Panc1 (cell line): Measurements from ENCODE around the gene IAPP. TPM values are rescaled to one million over a fixed set of nuclear protein-coding genes. Genes with fewer than 3 reads are reported as not detected.

Experiments
- ATAC-seq: fragments of 200-7000 bp; cut with Tn5 transposase; 2 replicates; pipeline ENCODE4 v1.9.1; 2020; ENCODE audit warnings: mild to moderate bottlenecking, moderate library complexity
- BruUV-seq: library from RNA; stranded (reverse); fragments of 400-500 nt; replicated peaks from 2 replicates; lab custom pipeline; 2021; lab: Mats Ljungman, UMichigan
- CTCF ChIA-PET: fragments of 300-600 bp; sonication (Branson Sonifier 250); formaldehyde crosslinking; loops from one replicate; lab custom pipeline; 2022; ENCODE audit warnings: antibody characterized with exemption; lab: Charles Lee
- POLR2A ChIA-PET: fragments of 300-600 bp; sonication (Branson Sonifier 250); formaldehyde crosslinking; loops from one replicate; lab custom pipeline; 2022; ENCODE audit warnings: antibody characterized with exemption; lab: Charles Lee
- DNase-seq: peaks from one replicate; pipeline ENCODE4 v3.0.0-alpha.2; 2010; ENCODE audit warnings: low read depth, low spot score
- H3K27ac ChIP-seq: 2 replicates; pipeline ENCODE4 v1.5.1; 2011; ENCODE audit warnings: mild to moderate bottlenecking, low read length, inconsistent platforms
- H3K27me3 ChIP-seq: fragments of 200-500 bp; sonication (Bioruptor generic); 2 replicates; pipeline ENCODE4 v1.6.0; 2014; ENCODE audit warnings: low read length, inconsistent platforms; ENCODE audit not compliant: control insufficient read depth, insufficient read depth
- H3K36me3 ChIP-seq: fragments of 200-500 bp; sonication (Bioruptor generic); 2 replicates; pipeline ENCODE4 v1.5.1; 2014; ENCODE audit warnings: inconsistent platforms, mild to moderate bottlenecking, low read length, moderate library complexity; ENCODE audit not compliant: control insufficient read depth, insufficient read depth
- H3K4me1 ChIP-seq: 2 replicates; pipeline ENCODE4 v1.5.1; 2011; ENCODE audit warnings: inconsistent platforms, mild to moderate bottlenecking, low read length, moderate library complexity; ENCODE audit not compliant: control insufficient read depth, insufficient read depth
- H3K4me3 ChIP-seq, 2 experiments: 2 replicates each; pipeline ENCODE4 v1.5.1; 2011 to 2012; ENCODE audit warnings: low read depth in 2 of 2, low read length in 2 of 2, mild to moderate bottlenecking in 2 of 2, inconsistent platforms in 1 of 2, moderate library complexity in 1 of 2
- H3K9me3 ChIP-seq: fragments of 200-500 bp; sonication (Bioruptor generic); 2 replicates; pipeline ENCODE4 v1.5.1; 2014; ENCODE audit warnings: low read depth, mild to moderate bottlenecking, inconsistent platforms, low read length, moderate library complexity; ENCODE audit not compliant: control insufficient read depth, insufficient read depth
- POLR2AphosphoS5 ChIP-seq: IDR thresholded peaks from 2 replicates; pipeline ENCODE4 v1.6.1; 2012; ENCODE audit warnings: mild to moderate bottlenecking, low read depth, low read length, moderate library complexity
- REST ChIP-seq, 2 experiments: IDR thresholded peaks; 2 replicates each; pipeline ENCODE4 v1.6.1; 2011 to 2012; ENCODE audit warnings: low read depth in 2 of 2, control low read depth in 1 of 2, low read length in 1 of 2, mild to moderate bottlenecking in 1 of 2, moderate library complexity in 1 of 2; ENCODE audit not compliant: insufficient read depth in 1 of 2
- SIN3A ChIP-seq: IDR thresholded peaks from 2 replicates; pipeline ENCODE4 v1.6.1; 2012; ENCODE audit warnings: low read depth, mild to moderate bottlenecking, low read length, moderate library complexity, borderline replicate concordance; ENCODE audit not compliant: insufficient read depth
- TCF7L2 ChIP-seq: IDR thresholded peaks from 2 replicates; pipeline ENCODE4 v1.6.1; 2011; ENCODE audit warnings: mild to moderate bottlenecking, low read depth, low read length, inconsistent platforms
- in situ Hi-C: cut with HindIII; loops from 2 replicates; pipeline ENCODE4 v1.10.0; 2016; ENCODE audit warnings: low sequenced_read_pairs, low pct_unique_long_range_greater_than_20kb
- intact Hi-C: fragments of 100-400 bp; cut with micrococcal nuclease; formaldehyde crosslinking; loops from one replicate; pipeline ENCODE4 v1.10.0; 2022; ENCODE audit not compliant: unreplicated experiment
- total RNA-seq: library from RNA; stranded (reverse); gene quantifications from one replicate; pipeline ENCODE4 v1.2.1, GENCODE V29; 2021; ENCODE audit not compliant: unreplicated experiment
- TF ChIP-seq, protein P1 (sequence below): fragments of 450-650 bp; IDR thresholded peaks from 2 replicates; pipeline ENCODE4 v1.5.1; 2017; ENCODE audit warnings: mild to moderate bottlenecking

The IAPP gene
- total RNA-seq, 1 experiment from 2014 or later = not detected

- Histone ChIP-seq H3K9me3 (no peaks in the 10 kb centered on the region), H3K4me3 (no peak overlapping the region), H3K4me1 (no peaks in the 10 kb centered on the region), H3K27me3 (no peaks in the 10 kb centered on the region), H3K27ac (no peak overlapping the region), H3K36me3 (no peaks in the 10 kb centered on the region)
- no peak for ATAC-seq
- no TSS peak for BruUV-seq
- in situ Hi-C loops (no loop called here), intact Hi-C loops (no loop called here)
- POLR2A ChIA-PET = no interaction called here
- DNase-seq = no peak
- CTCF ChIA-PET = no interaction called here
- TF ChIP-seq, protein P1, sequence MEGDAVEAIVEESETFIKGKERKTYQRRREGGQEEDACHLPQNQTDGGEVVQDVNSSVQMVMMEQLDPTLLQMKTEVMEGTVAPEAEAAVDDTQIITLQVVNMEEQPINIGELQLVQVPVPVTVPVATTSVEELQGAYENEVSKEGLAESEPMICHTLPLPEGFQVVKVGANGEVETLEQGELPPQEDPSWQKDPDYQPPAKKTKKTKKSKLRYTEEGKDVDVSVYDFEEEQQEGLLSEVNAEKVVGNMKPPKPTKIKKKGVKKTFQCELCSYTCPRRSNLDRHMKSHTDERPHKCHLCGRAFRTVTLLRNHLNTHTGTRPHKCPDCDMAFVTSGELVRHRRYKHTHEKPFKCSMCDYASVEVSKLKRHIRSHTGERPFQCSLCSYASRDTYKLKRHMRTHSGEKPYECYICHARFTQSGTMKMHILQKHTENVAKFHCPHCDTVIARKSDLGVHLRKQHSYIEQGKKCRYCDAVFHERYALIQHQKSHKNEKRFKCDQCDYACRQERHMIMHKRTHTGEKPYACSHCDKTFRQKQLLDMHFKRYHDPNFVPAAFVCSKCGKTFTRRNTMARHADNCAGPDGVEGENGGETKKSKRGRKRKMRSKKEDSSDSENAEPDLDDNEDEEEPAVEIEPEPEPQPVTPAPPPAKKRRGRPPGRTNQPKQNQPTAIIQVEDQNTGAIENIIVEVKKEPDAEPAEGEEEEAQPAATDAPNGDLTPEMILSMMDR = no peak
- no peak for TF ChIP-seq SIN3A
- TF ChIP-seq POLR2AphosphoS5 = no peak
- TF ChIP-seq REST (IDR thresholded peaks at IDR 0.05; ENCODE audit: insufficient read depth in 1 of 2, low read depth in 2 of 2, low read length in 1 of 2) = no peak
Measured at GRCh38 chr12:21337959-21338744, 34.5 kb upstream of the IAPP start.

- in situ Hi-C loops (no loop called here), intact Hi-C loops (no loop called here)
- no TSS peak for BruUV-seq
- ATAC-seq = no peak
- Histone ChIP-seq H3K9me3 (no peaks in the 10 kb centered on the region), H3K4me3 (no peak overlapping the region), H3K4me1 (no peaks in the 10 kb centered on the region), H3K27ac (no peak overlapping the region), H3K27me3 (no peaks in the 10 kb centered on the region), H3K36me3 (no peaks in the 10 kb centered on the region)
- CTCF ChIA-PET = no interaction called here
- no peak for DNase-seq
- TF ChIP-seq SIN3A (no peak), REST (IDR thresholded peaks at IDR 0.05; ENCODE audit: insufficient read depth in 1 of 2, low read depth in 2 of 2, low read length in 1 of 2) (no peak), POLR2AphosphoS5 (no peak), TCF7L2 (no peak)
- TF ChIP-seq, protein P1 = no peak
- POLR2A ChIA-PET = no interaction called here
Measured at GRCh38 chr12:21339921-21340320, 32.8 kb upstream of the IAPP start.
